NCI-H1694 treated with DMSO at 0.1 percent for 48 hours (cell line): Measurements from ENCODE around the gene LRRC58.
A peak's percentile ranks its signal among the peaks of the same experiment; 100 is the strongest.
"Not testable (repeated sequence)": the region's sequence is repeated elsewhere in the genome, so short reads cannot be mapped to it uniquely, and the experiment has no call there.

Source experiments
- DNase-seq: peaks from one replicate; lab custom pipeline; 2025; lab: John Stamatoyannopoulos, UW

The LRRC58 gene

DNA sequence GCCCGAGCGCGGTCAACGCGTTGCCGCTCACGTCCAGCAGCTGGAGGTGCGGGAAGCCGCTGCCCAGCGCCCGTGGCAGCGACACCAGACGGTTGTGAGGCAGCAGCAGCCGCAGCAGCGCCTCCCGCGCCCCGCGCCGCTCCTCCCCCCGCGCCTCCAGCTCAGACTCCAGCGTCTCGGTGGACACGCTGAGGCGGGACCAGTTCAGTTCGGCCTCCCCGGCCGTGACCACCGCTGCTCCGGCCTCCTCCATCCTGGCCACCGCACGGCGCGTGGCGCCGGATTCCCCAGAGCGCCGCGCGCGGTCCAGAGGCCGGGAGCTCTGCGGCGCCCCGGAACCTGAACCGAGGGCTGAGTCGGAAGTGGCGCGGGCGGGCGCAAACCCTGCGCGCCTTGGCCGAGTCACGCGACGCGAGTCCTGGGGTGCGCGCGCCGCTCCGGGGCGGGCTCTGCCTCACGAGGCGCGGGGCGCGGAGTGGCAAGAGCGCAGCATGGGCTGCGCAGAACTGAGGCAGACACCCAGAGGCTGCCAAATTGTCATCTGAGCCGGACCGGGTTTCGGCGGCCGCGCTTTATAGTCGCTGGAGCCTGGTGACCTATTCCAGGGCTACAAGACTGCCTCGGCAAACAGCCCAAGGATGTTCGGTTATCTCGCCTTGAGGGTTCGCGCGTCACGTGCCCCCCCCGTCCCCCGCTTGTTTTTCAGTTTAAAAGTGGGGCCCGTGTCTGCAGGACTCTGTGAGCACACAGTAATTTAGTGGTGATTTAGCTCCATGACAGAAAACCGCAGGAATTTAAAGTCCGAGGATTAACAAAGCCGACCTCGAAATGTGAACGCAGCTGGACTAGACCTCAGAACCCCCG lies at the start of gene LRRC58:
Gene LRRC58, minus strand, starts transcription at position 364 of the 864 bp plus-strand sequence. Its CDS starts 111 bp downstream, at position 253.
- DNase-seq: peak; percentile 79

DNA sequence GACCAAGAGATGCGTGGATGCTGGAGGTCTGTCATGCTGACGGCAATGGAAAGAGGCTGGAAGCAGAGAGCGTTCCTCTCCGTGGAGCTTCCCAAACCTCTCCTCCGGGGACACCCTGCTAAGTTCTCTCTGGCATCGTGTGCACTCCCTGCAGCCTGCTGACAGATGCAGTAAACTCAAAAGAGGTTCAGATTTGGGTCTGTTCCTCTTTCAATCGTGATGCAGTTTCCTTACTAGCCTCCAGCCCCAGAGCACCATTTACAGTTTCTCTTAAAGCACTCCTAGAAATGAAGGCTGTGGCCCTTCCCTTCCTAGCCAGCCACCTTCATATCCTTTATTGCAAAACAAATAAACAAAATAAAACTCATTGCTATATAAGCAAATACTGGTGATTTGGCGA lies 47.3 kb upstream of the LRRC58 start:
- no peak for DNase-seq

- no peak for DNase-seq
Observed at GRCh38 chr3:120394347-120394746, 45.2 kb upstream of the LRRC58 start.

- no peak for DNase-seq
Observed at GRCh38 chr3:120393761-120394160, 44.6 kb upstream of the LRRC58 start.

GRCh38 chr3:120393243-120393642 lies 44.1 kb upstream of the LRRC58 start:
- no peak for DNase-seq

DNA sequence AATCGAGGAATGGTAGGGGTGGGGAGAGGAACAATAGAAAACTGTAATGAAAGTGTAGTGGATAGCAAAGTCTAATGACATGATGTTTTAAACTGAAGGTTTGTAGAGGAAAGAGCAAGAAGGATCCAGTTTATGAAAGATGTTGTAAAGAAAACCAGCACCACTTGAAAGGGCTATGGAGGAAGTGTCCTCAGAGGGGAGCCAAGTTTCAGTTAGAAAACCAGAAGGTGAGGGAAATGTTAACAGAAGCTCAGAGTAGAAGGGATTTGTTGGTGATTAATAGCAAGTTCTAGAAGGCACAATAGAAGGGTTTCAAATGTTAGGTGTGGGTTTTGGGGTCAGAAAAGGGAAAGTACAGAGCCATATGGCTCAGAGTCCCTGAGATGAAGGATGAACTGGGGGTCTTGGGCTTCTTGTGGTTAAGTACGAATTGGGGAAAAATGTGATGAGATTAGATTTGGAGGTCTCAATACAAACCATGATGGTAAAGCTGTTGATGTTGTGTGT lies 33.8 kb upstream of the LRRC58 start:
- no peak for DNase-seq

DNA sequence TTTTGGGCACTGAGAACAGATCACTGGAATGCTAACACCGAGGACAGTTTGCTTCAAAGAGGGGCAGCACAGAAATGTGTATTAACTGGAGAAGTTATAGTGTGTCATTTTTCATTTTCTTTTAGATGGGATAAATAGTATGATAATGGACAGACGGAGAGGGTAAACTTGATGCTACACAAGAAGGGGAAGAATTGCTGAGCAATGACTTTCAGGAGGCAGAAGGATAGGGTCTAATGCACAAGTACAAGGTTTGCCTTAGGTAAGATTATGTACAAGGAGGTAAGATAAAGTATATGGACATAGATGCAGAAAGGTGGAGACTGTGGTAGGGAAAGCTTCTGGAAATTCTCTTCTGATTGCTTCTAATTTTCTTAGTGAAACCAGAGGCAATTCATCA lies 32.3 kb upstream of the LRRC58 start:
- no peak for DNase-seq

GRCh38 chr3:120377948-120378347 lies 28.8 kb upstream of the LRRC58 start:
- not testable (repeated sequence) for DNase-seq

DNA sequence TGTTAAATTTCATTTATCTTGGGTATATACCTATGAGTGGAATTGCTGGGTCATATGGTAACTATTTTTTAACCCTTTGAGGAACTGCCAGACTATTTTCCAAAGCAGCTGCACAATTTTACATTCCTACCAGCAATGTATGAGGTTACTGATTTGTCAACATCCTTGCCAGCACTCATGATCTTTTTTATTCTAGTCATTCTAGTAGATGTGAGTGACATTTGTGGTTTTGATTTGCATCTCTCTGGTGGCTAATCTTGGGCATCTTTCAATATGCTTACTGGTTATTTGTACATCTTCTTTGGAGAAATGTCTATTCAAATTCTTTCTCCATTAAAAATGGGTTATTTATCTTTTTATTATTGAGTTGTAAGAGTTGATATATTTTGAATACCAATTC lies 21.3 kb upstream of the LRRC58 start:
- no peak for DNase-seq

DNA sequence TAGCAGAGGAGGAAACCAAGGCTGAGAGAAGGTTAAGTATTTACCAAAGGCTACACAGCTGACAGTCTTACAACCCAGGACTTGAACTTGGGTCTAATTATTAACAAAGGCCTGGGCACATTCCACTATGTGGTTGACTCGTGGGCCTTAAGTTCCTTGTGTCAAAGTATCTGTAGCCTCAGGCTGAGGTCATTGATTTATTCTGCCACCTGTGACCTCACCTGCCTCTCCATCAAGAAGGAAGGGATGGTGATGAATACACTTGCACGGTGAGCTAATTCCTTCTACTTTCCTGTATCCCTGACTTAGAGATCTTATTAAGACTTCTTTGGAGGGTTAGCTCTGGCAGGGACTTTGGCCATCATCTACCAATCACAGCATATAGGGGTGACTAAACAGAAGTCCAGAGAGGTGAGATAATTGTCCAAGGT lies 19.9 kb upstream of the LRRC58 start:
- no peak for DNase-seq

- no peak for DNase-seq
Observed at GRCh38 chr3:120368172-120368571, 19.0 kb upstream of the LRRC58 start.

GRCh38 chr3:120364821-120365220 lies 15.7 kb upstream of the LRRC58 start:
- no peak for DNase-seq

DNA sequence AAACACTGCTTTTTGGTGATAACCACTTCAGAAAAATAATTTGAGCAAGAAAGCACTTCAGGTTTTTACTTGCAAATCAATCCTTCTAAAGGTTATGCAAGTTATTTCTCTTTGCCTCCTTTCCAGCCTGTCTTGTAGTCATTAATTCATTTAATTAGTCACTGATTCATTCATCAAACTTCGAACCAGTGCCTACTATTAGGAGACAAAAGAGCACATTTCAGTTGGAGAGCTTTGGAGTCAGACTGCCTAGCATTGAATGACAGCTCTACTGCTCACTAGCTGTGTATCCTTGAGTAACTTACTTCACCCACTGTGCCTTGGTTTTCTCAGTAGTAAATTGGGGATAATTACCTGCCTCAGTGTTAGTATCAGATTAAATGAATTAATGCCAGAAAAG lies 14.9 kb upstream of the LRRC58 start:
- DNase-seq: no peak

DNA sequence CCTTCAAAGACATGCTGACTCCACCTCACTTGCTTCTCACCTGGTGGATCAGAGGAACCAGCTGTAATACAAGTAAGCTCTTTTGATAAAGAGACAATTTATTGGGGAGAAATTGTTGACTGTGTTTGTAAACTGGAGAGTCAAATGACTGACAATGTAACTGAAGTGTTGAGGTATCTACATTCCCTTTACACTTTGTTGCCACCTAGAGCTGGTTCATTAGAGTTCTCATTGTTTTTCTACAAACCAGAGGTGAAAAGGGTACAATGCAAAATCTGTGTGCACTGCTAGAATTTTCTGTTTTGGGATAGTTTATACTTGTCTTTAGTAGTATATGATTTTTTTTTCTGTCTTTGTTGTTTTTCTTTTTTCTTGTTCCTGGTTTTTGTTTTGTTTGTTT lies 8.7 kb upstream of the LRRC58 start:
- DNase-seq: no peak

DNA sequence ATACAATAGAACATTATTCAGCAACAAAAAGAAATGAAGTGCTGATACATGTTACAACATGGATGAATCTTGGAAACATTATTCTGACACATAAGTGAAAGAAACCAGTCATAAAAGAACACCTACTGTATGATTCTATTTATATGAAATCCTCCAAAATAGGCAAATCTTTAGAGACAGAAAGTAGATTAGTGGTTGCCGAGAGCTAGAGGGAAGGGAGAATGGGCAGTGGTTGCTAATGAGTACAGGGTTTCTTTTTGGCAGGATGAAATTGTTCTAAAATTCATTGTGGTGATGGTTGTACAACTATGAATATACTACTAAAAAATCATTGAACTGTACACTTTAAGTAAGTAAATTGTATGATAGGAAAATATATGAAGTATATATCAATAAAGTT lies 6.3 kb upstream of the LRRC58 start:
- no peak for DNase-seq

GRCh38 chr3:120353463-120353862 lies 4.3 kb upstream of the LRRC58 start:
- no peak for DNase-seq

DNA sequence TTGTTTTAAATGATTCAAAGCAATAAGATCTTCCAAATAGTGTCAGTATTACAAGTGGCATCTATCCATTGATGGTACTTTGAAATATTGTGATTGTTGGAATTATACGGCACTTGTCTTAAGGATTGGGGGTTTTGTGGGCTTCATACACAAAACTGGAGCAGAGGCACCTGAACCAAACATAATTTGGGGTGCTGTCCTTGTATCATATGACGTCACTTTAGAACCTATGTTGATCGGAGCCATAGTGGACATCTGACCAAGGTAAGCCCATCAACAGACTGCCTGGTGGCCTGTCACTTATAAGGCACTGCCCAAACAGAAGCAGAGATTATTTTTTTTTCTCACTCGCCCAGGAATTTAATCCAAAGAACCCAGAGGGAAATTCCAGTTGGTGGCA lies 2.9 kb upstream of the LRRC58 start:
- no peak for DNase-seq

GRCh38 chr3:120350401-120350941 lies 1.3 kb upstream of the LRRC58 start:
- no peak for DNase-seq

GRCh38 chr3:120349855-120350125 lies 636 bp upstream of the LRRC58 start:
- DNase-seq: no peak

DNA sequence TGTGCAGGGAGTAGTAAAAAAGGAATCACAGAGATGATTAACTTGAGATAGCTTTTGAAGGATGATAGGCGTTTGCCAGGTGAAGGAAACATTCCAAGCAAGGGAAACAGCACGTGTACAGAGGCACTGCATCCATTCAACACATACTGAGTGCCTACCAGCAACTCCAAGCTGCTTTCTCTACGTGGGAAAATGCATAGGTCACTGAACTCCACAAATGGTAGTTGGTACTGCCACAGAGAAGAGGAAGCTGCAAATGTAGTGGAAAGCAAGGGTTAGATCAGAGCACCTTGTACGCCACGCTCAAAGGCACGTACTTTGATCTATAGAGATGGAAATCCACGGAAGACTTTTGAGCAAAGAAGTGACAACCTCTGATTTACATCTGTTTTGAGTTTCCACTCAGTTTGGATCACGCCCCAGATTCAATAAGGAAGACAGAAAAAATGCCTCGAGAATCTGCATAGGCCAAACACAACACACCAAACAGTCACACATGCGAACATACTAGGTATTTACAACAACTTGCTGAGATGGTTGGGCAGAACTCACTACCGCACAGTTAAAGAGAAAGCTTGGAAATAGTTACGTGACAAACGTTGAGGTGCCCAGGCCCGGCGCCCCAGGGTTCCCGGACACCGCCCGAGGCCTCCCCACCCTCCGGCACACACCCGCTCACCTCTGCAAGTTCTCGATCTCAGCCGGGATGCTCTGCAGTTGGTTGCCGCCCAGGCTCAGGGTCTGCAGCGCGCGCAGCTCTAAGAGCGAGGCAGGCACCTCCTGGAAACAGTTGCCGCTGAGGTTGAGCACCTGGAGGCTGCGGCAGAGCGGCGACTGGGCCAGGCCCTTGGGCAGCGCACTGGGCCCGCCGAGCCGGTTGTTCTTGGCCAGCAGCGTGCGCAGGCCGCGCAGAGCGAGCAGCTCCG lies 826 bp downstream of the LRRC58 start:
- DNase-seq: peak; percentile 41

DNA sequence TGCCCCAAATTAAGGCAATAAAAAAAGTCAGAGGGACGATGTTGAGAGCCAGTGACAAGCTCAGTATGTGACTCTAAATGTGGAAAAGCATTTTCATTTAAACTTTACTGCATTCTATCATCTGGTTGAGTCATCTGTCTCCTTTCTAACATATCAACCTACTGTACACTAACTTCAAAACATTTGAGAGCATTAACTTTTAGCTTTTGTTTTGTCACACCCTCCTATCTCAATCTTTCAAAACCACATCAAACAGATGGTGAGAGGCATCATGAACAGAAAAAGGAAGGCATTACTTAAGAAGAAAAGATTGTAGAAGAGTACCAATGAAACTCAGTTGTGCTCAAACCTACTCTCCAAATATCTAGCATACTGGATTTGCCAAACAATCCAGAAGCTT lies 4.8 kb downstream of the LRRC58 start:
- DNase-seq: no peak

- no peak for DNase-seq
Observed at GRCh38 chr3:120341658-120342346, 7.4 kb downstream of the LRRC58 start.
